HG03354 (cell line): ENCODE results near the gene SUB1.

Experiments used
- ATAC-seq: cut with Tn5 transposase; IDR thresholded peaks from one replicate; pipeline ENCODE4 v1.9.1; 2021; ENCODE audit warnings: mild to moderate bottlenecking; ENCODE audit not compliant: unreplicated experiment, poor library complexity, severe bottlenecking

The SUB1 gene

DNA sequence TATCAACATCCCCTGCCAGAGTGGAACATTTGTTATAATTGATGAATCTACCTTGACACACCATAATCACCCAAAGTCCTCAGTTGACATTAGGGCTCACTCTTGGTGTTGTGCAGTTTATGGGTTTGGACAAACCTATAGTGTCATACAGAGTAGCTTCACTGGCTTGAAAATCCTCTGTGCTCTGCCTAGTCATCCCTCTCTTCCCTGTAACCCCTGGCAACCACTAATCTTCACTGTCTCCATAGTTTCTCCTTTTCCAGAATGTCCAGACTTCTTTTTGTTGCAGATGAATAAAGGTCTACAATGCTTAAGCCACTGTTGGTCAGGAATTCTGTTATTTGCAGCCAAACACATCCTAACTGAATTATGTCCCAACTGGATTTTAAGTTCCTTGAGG, 22.5 kb upstream of the SUB1 start:
- ATAC-seq = no peak

DNA sequence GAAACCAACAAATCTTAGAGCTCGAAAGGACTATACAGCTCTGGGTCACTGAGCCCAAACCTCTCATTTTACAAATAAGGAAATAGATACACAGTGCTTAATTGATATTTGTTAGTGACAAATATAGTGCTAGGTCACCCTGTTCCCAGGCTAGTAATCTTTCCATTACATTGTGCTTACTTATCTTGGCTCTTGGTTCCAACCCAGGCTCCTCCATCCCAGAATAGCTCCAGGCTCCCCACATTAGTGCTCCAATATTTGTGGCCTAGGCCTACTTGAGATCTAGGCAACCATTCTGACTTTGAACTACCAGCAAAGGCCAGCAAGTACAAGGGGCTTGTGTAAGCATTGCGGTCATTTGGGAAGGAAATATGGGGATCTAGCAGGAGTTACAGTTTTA, 21.7 kb upstream of the SUB1 start:
- ATAC-seq = no peak

DNA sequence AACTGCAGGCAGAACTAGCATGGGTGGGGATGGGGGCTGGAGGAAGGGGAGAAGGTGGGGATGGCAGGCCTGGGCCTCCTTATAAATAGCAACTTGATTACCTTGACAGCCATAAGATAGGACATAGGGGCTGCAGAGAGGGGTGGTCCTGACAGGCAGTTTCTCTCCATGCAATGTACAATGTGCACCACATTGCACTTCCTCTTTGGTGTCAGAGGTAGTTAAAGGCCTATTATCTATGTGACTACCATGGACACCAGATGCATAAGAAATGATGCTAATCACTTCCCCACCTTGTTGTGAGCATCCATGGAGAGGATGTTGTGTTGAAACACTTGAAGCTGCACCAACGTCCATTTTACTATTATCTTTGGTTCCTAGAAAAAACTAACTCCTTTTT, 20.2 kb upstream of the SUB1 start:
- peak; percentile 52 for ATAC-seq

DNA sequence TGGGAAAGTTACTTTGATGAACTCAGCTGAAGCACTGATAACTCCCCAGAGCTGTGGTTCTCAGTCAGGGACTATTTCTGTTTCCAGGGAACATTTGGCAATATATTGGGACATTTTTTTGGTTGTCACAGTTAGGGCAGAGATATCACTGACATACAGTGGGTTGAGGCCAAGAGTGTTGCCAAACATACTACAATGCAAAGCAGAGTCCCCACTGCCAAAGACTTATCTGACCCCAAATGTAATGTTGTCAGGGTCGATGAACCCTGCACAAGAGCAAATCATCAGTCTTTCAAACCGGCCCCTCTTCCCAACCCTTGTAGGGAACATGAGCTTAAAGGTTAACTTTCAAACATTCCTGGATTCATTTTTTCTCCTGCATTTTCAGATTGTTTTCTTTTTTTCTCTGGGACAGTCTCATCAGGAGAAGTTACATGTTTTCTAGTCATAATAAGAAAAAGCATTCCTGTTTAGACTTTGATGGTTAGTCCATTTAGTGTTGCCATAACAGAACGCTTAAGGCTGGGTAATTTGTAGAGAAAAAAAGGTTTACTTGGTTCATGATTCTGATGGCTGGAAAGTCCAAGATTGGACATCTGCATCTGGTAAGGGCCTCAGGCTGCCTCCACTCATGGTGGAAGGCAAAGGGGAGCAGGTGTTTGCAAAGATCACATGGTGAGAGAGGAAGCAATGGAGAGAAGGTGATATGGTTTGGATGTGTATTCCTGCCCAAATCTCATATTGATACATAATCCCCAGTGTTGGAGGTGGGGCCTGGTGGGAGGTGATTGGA, 18.8 kb upstream of the SUB1 start:
- ATAC-seq = no peak

DNA sequence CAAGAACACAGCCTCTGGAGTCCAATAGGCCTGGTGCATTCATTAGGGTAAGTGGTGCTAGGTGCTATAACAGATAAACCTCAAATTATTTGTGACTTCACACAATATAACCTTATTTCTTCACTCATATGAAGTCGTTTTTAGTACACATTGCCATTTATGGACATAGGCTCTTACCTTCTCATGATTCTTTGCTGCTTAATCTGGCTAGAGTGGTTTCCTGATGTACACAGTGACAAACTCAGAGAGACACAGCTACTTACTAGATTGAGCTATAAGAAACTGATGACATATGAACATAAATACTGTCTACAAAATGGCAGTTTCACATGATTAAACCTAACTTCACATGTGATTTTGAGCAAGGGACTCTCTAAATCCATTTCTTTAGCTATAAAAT, 14.2 kb upstream of the SUB1 start:
- no peak for ATAC-seq

DNA sequence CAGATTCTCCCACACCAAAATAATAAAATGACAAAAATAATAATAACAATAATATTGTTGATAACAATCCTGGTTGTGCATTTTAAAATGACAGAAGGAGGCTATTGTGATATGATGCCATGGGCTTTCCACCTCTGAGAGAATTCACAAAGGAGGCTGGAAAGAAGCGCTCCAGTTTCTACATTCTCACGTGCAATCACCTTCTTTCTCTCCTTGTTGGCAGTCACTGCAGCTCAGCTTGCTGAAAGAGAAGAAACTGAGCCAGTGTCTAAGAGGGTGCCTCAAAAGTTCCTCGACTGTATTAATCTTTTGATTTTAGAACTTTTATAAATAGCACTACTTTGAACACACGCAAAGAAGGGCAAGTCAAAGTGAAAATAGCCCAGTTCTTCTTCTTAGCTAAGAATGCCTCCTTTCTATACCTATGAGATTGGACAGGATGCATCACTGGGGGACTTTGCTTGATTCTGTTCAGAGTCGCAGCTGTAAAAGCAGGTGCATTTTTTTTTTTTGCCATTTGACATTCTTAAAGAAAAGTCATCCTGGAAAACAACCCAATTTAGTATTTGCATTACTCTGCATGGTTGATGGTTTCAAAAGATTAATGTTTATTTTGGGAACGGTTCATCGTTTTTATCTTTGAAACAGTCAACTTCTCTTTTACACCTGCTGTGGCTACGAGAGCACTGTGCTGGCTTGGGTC, 12.4 kb upstream of the SUB1 start:
- peak; percentile 93 for ATAC-seq

DNA sequence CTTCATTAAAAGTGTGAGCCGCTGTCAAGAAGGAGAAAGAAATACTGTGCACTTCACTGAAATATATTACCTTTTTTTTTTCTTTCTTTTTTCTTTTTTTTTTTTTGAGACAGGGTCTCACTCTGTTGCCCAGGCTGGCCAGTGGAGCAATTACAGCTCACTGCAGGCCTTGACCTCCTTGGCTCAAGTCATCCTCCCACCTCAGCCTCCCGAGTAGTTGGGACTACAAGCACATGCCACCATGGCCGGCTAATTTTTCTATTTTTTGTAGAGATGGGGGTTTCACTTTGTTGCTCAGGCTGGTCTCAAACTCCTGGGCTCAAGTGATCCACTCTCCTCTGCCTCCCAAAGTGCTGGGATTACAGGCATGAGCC, 11.9 kb upstream of the SUB1 start:
- ATAC-seq = peak; percentile 28

DNA sequence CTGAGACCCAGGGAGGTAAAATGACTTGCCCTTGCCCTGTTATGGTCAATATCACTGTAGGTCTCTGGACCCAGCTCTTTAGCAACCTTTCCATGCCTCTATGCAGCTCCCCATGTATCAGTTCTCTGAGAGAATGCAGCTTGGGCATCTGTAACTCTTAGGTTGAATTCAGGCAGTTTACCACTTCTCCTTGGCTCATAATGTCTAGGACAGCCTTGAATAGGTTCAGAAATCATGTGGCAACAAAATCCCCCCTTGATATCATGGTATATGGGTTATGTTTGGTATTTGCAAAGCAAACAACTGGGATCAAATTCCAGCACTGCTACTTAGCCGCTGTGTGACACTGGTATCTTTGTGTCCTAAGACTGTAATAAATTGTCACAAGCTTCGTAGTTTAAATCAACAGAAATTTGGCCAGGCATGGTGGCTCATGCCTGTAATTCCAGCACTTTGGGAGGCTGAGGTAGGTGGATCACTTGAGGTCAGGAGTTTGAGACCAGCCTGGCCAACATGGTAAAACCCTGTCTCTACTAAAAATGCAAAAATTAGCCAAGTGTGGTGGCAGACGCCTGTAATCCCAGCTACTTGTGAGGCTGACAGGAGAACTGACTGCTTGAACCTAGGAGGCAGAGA, 10.7 kb upstream of the SUB1 start:
- ATAC-seq = no peak

DNA sequence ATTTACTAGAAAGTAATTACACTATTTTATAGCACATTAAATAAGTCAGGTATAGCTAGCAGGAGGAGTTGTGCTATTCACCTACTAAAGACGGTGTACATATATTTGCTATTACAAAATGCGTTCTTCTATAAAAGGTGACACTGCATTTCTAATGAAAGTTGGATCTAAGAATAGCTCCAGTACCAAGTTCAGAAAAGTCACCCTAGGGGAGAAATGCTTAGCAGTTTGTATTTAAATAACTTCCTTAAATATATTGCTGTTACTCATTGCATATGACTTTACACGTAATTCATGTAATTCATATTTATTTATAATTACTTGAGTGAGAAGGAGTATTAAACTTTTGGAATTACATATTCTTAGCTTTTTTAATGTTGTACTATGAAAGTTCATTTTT, 7.0 kb upstream of the SUB1 start:
- ATAC-seq = no peak

DNA sequence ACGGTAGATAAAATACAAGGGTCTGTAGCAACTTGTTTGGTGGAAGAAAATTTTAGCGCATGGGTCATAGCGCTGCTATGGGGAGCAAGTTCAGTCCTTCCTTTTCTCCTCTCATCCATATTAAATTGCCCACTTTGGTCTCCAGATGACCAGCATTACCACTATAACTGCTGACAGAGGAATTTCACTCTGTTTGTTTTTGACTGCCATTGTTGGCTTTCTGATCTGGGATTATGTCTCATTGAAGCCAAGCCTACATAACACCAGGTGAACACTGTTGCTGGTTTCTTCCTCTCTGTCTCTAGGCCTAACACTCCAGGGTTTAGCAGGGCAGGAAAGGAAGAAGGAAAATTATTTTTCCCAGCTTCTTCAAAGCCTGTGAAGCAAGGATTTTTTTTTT, 6.6 kb upstream of the SUB1 start:
- no peak for ATAC-seq

DNA sequence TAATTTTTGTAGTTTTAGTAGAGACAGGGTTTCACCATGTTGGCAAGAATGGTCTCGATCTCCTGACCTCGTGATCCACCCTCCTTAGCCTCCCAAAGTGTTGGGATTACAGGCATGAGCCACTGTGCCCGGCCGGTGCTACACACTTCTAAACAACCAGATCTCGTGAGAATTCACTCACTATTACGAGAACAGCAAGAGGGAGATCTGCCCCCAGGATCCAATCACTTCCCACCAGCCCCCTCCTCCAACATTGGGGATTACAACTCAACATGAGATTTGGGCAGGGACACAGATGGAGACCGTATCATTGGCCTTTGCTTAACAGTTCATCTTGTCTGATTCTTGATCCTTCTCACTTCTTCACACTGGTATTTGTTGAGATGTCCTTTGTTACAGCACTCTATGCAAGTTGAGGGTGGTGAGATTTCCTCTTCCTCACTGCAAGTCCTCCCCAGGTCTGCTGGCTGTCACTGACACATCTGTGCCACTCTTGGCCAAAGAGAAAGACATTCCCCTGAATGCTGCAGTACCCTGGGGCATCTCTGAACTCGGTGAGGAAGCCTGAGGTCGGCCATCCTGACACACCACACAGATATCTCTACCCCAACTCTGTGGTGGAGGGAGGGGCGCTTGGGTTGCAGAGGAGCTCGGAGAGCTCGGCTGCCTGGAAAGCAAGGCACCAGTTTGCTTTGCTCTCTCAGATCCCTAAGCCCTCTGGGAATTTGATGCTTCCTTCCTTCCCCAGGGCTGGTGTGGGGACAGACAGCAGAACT, 4.2 kb upstream of the SUB1 start:
- ATAC-seq = no peak

DNA sequence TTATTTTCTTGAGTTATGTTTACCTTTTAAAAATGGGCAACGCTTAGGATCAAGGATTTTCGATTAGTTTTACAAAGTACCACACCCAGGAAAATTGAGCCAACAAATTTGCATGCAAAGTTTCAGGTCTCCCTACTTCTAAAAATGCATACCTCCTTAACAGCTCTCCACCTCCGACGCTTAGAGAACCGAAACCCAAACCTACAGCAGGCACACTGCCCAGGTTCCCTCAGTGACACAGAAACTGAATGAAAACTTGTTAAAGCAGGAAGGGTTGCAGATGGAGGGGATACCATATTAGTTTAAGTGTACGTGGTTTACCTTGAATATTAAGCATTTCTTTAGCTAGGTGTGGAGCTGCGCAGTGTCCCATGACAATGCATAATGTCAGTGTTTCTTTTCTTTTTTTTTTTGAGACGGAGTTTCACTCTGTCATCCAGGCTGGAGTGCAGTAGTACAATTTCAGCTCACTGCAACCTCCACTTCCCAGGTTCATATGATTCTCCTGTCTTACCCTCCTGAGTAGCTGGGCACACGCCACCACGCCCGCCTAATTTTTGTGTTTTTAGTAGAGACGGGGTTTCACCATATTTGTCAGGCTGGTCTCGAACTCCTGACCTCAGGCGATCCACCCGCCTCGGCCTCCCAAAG, 1.6 kb upstream of the SUB1 start:
- ATAC-seq = peak; percentile 75

DNA sequence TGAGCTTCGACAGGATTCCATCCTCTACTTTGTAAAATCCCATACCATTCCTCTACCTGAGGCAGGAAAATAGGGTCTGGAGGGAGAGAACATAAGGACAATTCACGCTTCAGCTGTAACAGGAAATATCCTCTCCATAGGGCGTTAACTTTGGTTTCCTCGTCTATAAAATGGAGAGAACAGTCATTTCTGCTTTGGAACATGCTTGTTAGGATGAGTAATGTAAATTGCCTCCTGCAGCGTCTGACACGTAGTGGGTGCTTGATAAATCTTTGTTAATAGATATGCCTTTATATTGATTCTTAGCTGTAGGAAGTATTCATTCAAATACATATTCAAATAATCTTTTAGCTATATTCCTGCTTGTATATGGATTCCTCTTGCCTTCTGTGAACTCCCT, 711 bp upstream of the SUB1 start:
- no peak for ATAC-seq

DNA sequence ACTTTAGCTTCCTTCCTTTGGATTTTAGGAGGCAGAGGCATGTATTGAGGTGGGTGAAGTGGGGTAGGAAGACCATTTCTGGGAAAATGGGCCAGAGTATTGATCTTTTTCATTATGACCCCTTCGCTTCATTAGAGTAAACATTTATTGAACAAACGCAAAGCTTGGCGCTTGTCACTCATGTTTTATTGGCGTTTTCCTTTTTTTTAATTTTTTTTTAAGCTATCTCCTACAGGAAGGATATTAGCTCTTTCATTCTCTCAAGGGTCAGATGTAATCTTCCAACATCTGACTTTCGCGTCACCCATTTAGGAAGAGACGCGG, 273 bp upstream of the SUB1 start:
- ATAC-seq = no peak

DNA sequence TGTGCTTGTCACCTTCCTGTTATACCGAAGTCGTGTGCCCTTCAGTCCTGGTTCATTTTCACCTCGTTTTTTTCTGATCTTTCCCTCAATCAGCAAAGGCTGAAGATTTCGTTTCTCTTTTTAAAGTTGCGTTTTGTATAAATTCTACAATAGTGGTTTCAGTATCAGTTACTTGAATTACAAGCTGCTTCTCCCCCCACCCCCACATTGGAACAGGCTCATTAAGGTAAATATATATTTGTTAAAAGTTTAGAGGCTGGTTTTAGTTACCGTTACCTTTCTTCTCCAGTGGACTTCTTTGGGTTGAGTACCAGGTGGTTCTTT, 881 bp downstream of the SUB1 start:
- no peak for ATAC-seq

DNA sequence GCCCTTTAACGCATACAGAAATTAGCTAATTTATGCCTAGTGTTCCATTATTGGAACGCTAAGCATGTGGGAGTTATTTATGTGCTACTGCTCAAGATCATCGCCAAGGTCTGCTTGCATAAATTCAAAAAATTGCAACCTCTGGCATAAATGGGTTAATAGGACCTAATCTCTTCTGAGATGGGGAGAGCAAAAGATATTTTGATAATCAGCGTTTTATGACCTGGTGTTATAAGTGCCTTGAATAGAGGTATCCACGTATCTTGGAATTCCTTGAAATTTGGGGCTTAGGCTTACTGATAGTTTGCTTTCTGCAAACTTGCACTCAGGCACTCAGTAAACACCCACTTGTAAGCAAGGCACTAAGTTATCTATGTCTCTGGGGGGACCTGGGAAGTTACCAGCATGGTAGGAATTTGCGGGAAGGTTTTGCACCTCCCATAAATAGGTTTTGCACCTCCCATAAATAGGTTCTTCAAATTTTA, 1.8 kb downstream of the SUB1 start:
- ATAC-seq = no peak

DNA sequence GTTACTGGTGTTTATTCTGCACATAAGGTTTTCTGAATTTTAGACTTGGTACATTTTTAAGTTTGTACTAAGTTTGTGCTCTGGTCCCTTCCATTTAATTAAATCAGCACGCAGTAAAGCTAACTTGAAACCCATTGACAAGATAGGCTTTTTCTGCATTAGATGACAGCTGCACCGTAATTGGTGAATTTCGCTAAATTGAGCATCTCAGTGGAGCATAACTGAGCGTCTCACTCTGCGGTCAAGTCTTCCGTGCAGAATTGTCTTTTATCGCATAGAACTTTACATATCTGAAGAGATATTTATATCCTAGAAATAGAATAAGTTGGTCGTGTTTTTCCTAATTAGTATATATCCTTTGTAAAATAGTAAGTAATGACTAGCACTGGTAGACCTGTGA, 4.1 kb downstream of the SUB1 start:
- ATAC-seq = no peak

DNA sequence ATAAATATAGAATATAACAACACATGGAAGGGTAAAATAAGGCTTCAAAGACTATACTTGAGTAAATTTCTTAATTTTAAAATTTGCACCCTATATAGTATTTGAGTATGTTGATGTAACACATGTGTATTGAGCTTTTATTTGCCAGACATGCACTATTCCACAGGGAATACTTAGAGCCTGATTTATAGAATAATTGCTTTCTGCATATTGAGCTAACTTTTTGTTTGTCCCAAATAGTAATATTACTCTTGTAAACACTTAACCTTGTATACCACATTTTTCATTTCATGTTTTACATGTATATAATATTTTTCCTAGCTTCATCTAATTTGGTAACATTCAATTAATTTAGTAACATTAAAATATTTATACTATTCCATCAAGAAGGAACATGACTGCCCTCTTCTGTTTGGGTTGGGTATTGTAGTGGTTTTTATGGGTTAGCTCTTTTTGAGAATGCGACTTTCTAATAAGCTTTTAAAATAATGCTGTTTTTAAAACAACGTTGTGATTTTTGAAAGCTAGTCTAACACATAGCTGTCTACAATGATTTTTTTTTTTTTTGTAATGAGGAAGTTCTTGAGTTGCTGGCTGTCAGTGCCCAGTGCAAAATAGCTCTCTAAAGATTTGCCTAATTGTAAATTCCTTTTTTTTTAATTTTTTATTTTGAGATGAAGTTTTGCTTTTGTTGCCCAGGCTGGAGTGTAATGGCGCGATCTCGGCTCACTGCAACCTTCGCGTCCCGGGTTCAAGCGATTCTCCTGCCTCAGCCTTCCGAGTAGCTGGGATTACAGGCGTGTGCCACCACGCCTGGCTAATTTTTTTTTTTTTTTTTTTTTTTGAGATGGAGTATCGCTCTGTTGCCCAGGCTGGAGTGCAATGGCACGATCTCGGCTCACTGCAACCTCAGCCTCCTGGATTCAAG, 4.8 kb downstream of the SUB1 start:
- no peak for ATAC-seq

DNA sequence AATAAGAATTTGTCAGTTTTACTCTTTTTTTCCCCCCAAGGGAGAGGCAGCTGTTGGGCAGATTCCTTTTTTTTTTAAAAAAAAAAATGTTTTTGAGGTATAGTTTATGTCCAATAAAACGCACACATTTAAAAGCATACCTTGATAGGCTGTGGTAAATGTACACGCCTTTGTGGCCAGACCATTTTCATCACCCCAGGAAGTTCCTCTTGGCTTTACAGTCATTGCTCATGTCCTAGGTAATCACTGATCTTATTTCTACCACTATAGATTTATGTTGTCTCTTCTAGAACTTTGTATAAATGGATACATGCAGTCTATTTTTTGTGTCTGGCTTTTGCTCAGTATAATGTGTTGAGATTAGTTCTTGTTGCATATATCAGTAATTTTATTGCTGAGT, 9.8 kb downstream of the SUB1 start:
- no peak for ATAC-seq
